NCI-H187 (cell line): Measurements from ENCODE around the gene NNT.
"Not testable (repeated sequence)": the region's sequence is repeated elsewhere in the genome, so short reads cannot be mapped to it uniquely, and the experiment has no call there.

Experiments
- DNase-seq, 2 experiments: peaks; one replicate each; lab custom pipeline; 2025; lab: John Stamatoyannopoulos, UW

NNT gene

DNA sequence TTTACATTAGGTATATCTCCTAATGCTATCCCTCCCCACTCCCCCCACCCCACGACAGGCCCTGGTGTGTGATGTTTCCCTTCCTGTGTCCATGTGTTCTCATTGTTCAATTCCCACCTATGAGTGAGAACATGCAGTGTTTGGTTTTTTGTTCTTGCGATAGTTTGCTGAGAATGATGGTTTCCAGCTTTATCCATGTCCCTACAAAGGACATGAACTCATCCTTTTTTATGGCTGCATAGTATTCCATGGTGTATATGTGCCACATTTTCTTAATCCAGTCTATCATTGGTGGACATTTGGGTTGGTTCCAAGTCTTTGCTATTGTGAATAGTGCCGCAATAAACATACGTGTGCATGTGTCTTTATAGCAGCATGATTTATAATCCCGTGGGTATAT lies 64.4 kb downstream of the NNT start:
- DNase-seq: not testable (repeated sequence)

DNA sequence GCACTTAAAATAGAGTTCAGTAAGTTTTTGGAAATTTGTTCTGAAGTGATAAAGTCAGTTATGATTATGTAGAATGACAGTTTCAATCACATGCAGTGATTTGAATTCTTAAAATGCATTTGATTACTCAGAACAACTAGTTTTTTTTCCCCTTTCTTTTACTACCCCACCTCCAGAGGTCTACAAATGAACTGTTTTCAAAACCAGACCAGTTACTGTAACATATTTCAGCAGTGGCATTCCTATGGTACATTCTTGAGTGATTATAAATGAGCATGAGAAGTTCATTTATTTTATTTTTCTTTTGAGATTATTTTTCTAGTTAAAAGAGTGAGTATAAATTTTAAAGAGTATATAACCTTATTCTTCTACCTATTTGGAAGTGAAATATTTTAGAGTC lies 71.6 kb downstream of the NNT start:
- DNase-seq: no peak

DNA sequence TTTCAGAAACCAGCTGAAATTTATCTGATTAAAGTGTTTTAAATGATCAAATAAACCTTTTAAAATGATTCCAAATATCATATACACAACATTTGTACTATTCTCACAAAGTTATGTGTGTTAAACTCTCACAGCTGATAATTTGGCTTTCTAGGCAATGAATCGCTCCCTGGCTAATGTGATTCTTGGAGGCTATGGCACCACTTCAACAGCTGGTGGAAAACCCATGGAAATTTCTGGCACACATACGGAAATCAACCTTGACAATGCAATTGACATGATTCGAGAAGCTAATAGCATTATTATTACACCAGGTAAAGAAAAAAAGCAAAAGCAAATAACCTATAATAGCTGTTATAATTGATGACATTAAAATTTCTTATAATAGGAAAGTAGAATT lies 72.4 kb downstream of the NNT start:
- no peak for DNase-seq

DNA sequence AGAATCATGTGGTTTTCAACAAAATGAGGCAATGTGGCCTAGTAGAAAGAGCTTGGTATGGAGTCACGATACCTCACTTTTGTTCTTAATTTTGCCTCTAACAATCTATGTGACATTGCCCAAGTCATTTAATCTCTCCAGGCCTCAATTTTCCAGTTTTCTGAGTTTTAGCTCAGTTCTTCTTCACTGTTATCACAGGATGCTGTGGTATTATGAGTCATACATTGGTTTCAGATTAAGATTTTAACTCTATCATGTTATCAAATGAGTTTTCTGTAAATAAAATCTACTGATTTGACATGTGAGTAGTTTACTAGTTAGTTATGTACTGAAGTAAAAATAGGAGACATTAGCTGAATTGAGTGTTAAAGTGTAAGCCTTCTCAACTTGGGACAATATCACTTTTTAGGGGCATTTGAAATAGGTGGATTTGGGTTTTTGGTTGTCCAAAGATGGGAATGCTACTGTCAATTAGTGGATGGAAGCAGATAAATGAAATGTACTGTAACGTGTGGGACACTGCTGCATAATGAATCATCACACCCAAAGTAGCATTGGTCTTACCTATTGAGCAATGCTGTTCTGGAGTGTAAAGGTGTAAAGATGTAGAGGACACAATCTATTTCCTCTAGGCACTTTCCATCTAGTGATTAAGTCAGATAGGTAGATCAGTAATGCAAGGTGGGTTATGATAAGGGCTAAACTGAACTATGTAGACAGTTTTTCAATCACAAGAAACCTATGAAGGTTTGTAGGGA lies 73.3 kb downstream of the NNT start:
- no peak for DNase-seq

DNA sequence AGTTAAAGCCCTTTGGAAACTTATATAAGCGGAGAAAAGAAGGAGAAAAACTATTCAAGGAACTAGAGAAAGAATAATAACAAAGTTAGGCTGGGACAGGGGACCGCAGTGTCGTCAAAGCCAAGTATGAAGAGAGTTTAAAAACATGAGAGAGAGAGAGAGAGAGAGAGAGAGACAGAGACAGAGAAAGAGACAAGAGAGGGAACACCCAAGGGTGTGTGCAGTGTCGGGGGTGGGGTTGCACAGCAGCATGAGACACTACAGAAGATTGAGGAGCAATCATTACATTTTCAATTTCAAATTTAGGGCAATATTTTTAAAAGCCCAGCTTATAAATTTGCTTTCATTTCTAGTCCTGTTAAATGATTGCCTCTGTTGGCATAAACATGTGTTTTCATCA lies 74.3 kb downstream of the NNT start:
- DNase-seq: no peak

DNA sequence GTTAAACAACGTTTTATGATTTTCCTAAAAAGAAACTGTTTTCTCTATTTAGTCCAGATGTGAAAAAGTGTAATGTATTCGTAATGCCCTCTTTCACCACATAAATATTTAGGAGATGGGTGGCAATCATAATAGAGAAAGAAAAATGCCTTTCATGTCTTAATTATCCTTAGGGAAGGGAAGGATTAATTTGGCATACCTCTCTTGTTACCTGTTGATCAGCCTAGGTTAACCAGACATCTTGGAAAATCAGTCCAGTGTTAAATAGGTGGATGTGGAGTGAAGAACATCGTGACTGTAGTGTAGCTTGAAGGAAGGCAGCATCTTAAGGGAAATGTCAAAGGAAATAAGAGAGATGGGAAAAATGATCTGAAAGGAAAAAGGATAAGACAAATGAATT lies 76.2 kb downstream of the NNT start:
- no peak for DNase-seq

DNA sequence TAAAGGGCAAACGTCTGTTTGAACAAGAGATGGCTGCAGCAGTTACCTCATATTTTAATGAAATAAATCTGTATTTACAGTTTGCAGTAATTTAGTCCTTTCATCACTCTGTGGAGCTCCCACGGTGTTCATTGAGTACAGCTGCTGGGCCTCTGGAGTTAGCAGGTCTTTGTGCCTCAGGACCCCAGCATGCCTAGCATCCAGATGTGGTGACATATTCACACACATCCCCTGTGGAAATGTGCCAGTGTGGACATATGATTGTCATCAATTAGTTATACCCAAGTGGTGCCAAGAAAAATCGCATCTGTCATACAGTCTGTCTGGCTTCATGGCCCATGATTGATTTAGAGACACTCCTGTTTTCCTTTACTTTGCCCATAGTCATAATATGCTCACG lies 77.3 kb downstream of the NNT start:
- DNase-seq: no peak

DNA sequence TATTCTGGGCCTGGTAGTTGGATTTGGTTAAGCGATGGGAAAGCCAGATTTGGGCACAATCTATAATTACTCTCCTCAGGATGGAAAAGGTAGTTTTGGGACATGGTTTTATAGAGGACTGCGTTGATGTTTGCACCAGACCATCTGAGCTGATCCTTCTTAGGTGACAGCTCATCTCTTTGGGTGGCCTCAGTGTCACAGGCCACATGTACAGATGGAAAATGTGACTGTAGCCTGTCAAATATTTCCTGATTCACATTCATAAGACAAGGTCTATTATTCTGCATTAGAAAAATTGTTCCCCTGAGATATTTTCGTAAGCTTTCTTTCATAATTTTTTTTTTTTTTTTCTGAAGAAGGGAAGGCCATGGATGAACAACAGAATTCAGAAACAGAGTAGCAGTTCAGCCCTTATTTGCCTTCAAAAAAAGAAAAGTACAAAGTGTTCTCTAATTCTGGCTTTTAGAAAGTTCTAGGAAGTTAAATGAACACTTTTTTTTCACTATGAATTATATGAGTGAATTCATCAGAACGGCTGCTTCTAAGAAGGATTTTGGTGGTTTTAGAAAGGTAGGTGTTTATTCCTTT lies 81.0 kb downstream of the NNT start:
- DNase-seq: no peak

DNA sequence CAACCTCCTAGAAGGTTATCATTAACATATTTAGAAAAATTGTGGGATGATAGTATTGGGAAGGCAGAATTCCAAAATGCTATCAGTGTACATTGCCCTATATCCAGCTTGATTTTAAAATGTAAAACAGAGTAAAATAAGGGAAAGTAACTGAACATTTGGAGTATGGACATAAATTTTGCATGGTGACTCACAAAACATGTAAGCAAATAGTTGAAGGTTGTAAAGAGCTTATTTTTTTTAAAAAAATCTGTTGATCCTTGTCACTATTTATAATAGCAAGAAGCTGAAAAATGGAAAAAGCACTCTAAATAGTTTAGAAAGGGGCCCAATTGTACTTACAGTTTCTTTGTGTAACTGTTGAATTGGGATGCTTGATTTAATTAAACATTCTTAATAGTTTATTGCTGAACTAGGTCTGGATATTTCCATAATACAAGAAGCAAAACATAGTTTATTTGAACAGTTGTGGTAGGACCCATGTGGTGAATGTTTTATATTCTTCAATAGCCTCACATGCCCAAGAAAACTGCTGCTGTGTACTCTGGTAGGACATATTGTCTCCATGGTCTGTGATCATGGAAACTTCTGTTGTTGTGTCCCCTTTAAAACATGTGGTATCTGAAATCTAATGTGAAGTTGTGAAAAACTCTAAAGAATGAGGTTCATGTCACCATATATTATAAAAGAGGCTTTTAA lies 82.4 kb downstream of the NNT start:
- DNase-seq: no peak

DNA sequence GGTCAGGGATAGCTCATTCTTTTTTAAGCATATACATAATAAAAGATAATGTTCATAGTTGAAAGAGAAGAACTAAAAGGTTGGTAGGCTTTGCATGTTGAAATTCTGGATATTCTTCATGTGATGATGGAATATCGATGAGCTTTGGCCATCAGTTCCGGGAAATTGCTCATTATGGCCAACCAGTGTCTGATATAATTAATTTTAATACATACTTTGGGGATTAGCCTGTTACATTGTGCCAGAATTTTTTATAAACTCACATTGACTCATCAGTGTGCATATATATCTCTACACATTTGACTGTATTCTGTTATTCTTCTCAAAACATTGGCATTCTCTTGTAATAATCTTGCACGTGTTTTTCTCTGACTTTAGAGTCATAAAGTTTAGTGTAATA lies 84.3 kb downstream of the NNT start:
- DNase-seq: no peak

DNA sequence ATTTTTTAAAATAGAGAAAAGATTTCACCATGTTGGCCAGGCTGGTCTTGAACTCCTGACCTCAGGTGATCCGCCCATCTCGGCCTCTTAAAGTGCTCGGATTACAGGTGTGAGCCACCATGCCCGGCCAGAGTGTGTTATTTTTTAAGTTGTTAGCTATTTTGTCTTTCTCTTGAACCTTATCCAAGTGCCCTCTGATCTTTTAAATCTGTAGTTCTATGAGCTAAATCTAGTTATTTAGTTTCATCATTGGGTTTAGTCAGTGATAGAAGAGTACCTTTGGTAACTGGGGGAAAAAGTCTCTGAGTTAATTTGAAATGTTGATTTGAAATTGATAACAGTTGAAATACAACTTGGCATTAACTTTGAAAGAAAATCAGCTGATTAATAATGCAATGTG lies 88.3 kb downstream of the NNT start:
- no peak for DNase-seq

DNA sequence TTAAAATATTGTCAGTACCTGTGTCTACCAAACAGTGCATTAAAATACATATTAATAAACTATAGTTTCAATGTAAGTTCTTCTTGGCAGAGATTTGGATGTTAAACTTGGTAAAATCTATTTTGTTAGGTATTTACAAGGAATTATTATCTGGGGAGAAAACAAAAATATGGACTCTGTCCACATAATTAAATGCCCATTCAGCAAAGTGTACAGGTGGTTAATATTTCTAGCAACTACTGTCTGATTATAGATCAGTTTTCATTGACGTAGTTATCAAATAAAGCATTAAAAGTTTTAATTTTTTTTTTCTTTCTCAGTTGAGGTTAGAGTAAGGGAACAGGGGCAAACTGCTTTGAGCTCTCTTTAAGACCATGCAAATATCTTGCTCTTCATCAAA lies 88.9 kb downstream of the NNT start:
- DNase-seq: no peak

DNA sequence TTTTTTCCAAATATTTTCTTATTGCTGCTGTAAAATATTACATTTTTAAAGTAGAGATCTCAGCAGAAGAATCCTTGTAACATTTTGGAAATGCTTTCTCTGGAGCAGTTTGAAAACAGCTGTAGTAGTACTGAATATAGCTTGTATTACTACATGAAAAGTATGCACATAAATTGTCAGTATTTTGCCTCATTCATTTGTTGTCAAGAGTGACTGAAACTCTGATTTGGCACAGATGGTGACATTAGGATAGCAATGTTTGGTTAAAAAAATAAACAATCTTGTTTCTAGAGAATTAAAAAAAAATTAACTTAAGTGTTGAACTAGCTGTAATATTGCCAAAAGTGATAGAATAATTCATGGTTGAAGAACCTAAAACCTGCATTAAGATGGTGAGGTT lies 90.4 kb downstream of the NNT start:
- no peak for DNase-seq

DNA sequence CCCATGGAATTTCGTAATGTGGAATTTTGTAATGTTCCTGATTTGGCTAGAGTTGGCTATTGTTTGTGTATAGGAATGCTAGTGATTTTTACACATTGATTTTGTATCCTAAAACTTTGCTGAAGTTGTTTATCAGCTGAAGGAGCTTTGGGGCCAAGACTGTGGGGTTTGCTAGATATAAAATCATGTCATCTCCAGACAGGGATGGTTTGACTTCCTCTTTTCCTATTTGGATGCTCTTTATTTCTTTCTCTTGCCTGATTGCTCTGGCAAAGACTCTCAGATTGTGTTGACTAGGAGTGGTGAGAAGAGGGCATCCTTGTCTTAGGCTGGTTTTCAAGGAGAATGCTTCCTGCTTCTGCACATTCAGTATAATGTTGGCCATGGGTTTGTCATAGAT lies 91.0 kb downstream of the NNT start:
- no peak for DNase-seq

DNA sequence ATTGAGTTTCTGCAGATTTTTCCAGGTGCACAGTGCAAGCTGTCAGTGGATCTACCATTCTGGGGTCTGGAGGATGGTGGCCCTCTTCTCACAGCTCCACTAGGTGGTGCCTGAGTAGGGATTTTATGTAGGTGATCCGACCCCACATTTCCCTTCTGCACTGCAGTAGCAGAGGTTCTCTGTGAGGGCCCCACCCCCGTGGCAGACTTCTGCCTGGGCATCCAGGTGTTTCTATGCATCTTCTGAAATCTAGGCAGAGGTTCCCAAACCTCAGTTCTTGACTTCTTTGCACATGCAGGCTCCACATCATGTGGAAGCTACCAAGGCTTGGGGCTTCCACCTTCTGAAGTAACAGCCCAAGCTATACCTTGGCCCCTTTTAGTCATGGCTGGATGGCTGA lies 93.5 kb downstream of the NNT start:
- not testable (repeated sequence) for DNase-seq

DNA sequence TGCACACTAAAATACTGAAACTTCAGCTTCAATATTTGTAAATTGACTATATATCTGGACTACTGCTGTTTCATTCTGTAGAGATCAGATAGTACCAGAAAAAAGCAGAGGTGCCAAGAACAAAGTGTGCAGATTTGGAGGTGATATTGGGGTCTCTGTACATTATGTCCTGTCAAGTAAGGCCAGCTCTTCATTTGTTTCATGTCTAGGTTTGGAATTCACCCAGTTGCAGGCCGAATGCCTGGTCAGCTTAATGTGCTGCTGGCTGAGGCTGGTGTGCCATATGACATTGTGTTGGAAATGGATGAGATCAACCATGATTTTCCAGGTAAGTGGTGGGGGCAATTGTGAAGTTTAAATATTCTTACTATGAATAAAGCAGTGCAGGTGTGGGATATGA lies 96.9 kb downstream of the NNT start:
- no peak for DNase-seq

DNA sequence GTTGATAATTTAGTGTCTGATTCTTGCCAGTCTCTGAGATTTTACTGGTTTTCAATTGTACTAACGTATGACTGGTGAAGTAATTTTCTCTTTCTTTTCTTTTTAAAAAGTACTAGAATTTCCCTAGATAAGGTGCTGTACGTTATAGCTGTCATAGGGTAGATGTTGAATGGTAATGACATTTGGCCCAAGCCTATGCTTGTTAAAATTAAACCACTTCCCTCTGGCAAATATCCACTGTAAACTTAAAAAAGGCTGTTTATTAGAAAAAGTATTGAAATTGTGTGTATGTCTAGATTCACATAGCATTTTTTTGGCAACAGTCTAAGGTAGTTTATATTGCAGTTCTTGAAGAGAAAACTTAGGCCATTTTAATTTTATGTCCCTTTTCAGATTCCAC lies 97.6 kb downstream of the NNT start:
- DNase-seq: no peak

DNA sequence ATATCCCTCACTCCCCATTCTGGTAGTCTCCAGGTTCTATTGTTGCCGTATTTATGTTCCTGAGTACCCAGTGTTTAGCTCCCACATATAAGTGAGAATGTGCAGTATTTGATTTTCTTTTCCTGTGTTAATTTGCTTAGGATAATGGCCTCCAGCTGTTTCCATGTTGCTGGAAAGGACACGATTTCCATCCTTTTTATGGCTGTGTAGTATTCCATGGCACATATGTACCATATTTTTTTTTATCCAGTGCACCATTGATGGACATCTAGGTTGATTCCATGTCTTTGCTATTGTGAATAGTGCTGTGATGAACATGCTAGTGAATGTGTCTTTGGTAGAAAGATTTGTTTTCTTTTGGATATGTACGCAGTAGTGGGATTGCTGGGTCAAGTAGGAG lies 98.2 kb downstream of the NNT start:
- no peak for DNase-seq

DNA sequence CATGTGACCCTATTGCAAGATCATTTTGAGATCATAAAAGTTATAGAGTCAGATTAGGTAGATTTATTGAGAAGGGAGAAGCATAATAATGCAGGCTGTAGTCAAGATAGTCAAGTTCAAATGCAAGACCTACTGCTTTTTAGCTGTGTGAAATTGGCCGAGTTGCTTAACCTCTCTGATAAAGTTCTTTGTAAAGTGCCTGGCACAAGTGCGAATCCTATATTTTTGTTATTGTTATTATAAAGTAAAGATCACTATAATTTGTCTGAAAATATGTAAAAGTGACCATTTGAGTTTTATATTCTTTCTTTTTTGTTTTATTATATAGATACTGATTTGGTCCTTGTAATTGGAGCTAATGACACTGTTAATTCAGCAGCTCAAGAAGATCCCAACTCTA lies 99.3 kb downstream of the NNT start:
- no peak for DNase-seq

DNA sequence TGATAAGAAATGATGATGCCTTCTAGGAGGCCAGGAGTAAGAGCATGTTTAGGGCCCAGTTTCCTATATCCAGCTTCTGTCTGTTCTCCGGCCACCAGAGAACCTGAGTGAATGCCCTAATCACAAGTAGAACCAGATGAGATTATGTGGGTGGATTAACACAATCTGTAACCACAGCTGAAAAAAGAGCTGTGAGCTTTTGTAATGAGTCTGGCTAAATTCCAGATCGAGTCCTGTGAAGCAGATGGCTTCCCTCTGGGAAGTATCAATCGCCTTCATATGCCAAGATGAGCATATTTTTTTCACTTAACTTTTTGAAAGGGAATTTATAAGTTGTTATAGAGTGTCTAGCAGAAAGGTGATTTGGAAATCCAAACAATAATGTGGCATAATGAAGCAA lies 99.8 kb downstream of the NNT start:
- DNase-seq: no peak

DNA sequence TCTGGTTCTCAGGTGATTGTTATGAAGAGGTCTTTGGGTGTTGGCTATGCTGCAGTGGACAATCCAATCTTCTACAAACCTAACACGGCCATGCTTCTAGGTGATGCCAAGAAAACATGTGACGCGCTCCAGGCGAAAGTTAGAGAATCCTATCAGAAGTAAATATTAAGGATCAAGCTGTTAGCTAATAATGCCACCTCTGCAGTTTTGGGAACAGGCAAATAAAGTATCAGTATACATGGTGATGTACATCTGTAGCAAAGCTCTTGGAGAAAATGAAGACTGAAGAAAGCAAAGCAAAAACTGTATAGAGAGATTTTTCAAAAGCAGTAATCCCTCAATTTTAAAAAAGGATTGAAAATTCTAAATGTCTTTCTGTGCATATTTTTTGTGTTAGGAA lies 101.3 kb downstream of the NNT start:
- DNase-seq: no peak

DNA sequence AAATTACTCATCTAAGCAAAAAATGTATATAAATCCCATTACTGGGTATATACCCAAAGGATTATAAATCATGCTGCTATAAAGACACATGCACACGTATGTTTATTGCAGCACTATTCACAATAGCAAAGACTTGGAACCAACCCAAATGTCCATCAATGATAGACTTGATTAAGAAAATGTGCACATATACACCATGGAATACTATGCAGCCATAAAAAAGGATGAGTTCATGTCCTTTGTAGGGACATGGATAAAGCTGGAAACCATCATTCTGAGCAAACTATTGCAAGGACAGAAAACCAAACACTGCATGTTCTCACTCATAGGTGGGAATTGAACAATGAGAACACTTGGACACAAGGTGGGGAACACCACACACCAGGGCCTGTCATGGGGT lies 103.6 kb downstream of the NNT start:
- not testable (repeated sequence) for DNase-seq

DNA sequence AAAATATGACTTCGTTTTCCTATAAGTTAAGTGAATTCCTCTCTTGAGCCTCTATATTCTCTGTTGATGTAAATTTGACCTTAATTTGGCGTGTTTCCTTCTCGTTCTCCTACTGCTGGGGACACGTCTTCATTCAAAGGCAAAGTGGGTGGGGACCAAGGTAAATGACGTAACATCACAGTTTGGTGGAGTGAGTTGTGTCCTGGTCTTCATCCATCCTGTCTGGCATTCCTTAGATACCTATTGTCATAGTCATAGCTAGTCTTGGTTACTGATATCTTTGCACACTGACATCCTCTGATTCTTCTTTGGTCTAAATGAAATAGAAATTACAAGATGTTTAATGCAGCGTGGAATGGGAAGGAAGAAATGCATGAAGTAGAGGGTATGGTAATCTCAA lies 108.5 kb downstream of the NNT start:
- no peak for DNase-seq

DNA sequence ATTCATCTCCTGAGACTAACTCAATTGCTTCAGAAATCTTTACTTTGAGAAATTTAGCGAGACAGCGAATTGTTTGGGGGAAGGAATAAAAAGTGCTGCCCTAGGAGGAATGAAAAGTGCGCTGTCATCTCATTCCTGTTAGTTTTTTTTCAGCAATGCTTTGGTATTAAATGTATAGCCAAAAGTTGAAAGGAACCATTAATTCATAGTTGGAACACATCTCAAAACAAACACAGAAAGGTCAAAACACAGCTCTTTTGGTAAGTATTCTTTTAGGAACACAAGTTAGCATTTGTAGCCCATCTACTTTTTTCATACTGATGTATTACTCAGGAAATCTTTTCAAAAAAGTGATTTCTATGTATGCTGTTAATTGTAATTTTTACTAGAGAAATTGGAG lies 109.1 kb downstream of the NNT start:
- no peak for DNase-seq
